ENCODE results near the gene MAB21L2.

- no peak for TF ChIP-seq NBN (conservative IDR thresholded peaks at IDR 0.05)
- no peak for TF ChIP-seq RNF219 (CRISPR knock-in tag; IDR thresholded peaks at IDR 0.05)
- TF ChIP-seq ATF2 (CRISPR knock-in tag; IDR thresholded peaks at IDR 0.05): no peak
- no peak for TF ChIP-seq TBP (CRISPR knock-in tag; IDR thresholded peaks at IDR 0.05)
These were observed 50.7 kb downstream of the MAB21L2 start for GRCh38 chr4:150632639-150633038.

All from HepG2 (cell line).